Natural killer cell (primary cell): ENCODE measurements around the gene NAT14. TPM values are rescaled to one million over a fixed set of nuclear protein-coding genes. Genes with fewer than 3 reads are reported as not detected.

Experiments
- ATAC-seq, 3 donors: fragments of 150-1000 bp in 2 of 3; fragments of 200-7000 bp in 1 of 3; cut with Tn5 transposase; 1 replicate in 1 of 3; 2 replicates in 2 of 3; pipeline ENCODE4 v1.10.0; 2021; ENCODE audit warnings: mild to moderate bottlenecking in 2 of 3, moderate library complexity in 2 of 3
- DNase-seq, 2 donors: peaks; one replicate each; pipeline versions ENCODE4 v3.0.0 to v3.0.0-alpha.2; 2013 to 2021; ENCODE audit warnings: mixed read lengths in 1 of 2
- H3K27ac ChIP-seq: one replicate; pipeline ENCODE4 v1.5.1; 2013; ENCODE audit warnings: mild to moderate bottlenecking, low read length
- H3K27me3 ChIP-seq: one replicate; pipeline ENCODE4 v1.6.1; 2013; ENCODE audit warnings: low read length; ENCODE audit not compliant: control insufficient read depth, insufficient read depth
- H3K36me3 ChIP-seq: one replicate; pipeline ENCODE4 v1.6.1; 2013; ENCODE audit warnings: low read length; ENCODE audit not compliant: control insufficient read depth, insufficient read depth
- H3K4me1 ChIP-seq: one replicate; pipeline ENCODE4 v1.6.1; 2013; ENCODE audit warnings: low read length; ENCODE audit not compliant: control insufficient read depth, insufficient read depth
- H3K4me3 ChIP-seq: one replicate; pipeline ENCODE4 v1.5.1; 2013; ENCODE audit warnings: low read length
- H3K9me3 ChIP-seq: one replicate; pipeline ENCODE4 v1.6.1; 2013; ENCODE audit warnings: low read length; ENCODE audit not compliant: control insufficient read depth, insufficient read depth
- H3K27ac Mint-ChIP-seq, 2 donors: one replicate each; pipeline ENCODE4 v1.8.0; 2022; ENCODE audit warnings: mild to moderate bottlenecking in 2 of 2, mixed read lengths in 2 of 2, moderate library complexity in 1 of 2
- H3K27me3 Mint-ChIP-seq, 2 donors: one replicate each; pipeline ENCODE4 v1.8.0; 2022; ENCODE audit warnings: low read depth in 2 of 2, mixed read lengths in 2 of 2
- H3K36me3 Mint-ChIP-seq: one replicate; pipeline ENCODE4 v1.8.0; 2022; ENCODE audit warnings: mixed read lengths
- H3K4me1 Mint-ChIP-seq, 2 donors: one replicate each; pipeline ENCODE4 v1.8.0; 2022; ENCODE audit warnings: mixed read lengths in 2 of 2
- H3K4me3 Mint-ChIP-seq: one replicate; pipeline ENCODE4 v1.8.0; 2022; ENCODE audit warnings: mild to moderate bottlenecking, moderate library complexity, mixed read lengths
- H3K9me3 Mint-ChIP-seq, 2 donors: one replicate each; pipeline ENCODE4 v1.8.0; 2022; ENCODE audit warnings: mixed read lengths in 2 of 2
- WGBS: methylation state at CpG from one replicate; pipeline ENCODE4 v1.1.7; 2013; ENCODE audit warnings: missing lambda C conversion rate; ENCODE audit not compliant: insufficient coverage; 5-methylcytosine and 5-hydroxymethylcytosine counted together
- intact Hi-C: fragments of 100-400 bp; cut with micrococcal nuclease; formaldehyde crosslinking; loops from one replicate; pipeline ENCODE4 v1.14.2; 2022
- total RNA-seq, 4 donors: library from RNA; stranded (reverse); fragments of 120-200 nt in 1 of 4; gene quantifications; one replicate each; pipeline versions ENCODE4 v1.2.3 to v1.2.4, GENCODE V29; 2013 to 2022
- TF ChIP-seq, protein P1 (sequence below): fragments of 200-600 bp; IDR thresholded peaks from one replicate; pipeline ENCODE4 v1.8.0; 2022; ENCODE audit warnings: antibody characterized with exemption

The NAT14 gene
- total RNA-seq, 3 donors from 2014 or later (not counting 1 experiment from before 2014, with no cell fraction given): 8.7 to 12.5 (median 8.8) TPM

DNA sequence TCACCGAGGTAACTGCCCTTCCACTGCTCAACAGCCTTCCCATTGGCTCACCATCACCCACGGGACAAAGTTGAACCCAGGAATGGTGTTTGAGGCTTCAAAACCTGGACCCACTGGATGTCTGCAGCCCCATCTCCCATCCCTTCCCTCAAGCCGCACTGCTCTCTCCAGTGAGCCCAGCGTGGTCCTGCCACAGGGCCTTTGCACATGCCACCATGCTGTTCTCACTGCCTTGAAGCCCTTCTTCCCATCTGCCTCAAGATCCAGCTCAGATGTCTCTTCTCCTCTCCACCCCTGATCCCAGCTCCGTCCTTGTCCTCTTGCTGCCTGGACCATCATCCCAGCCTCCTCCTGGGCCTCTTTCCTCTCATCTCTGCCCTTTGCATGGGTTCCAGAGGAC, 45.9 kb upstream of the NAT14 start:
- peaks cover 48 to 53% of the 10 kb centered on the region in 2 donors for H3K27me3 Mint-ChIP-seq
- H3K9me3 Mint-ChIP-seq: no peaks in the 10 kb centered on the region
- H3K27ac Mint-ChIP-seq: no peak overlapping the region
- Histone ChIP-seq H3K4me1 (peaks cover 22% of the 10 kb centered on the region), H3K4me3 (no peak overlapping the region), H3K9me3 (no peaks in the 10 kb centered on the region), H3K27me3 (peaks cover 39% of the 10 kb centered on the region), H3K36me3 (no peaks in the 10 kb centered on the region), H3K27ac (no peak overlapping the region)
- no peak overlapping the region for H3K4me3 Mint-ChIP-seq
- peaks cover 8% of the 10 kb centered on the region for H3K36me3 Mint-ChIP-seq
- TF ChIP-seq, protein P1, sequence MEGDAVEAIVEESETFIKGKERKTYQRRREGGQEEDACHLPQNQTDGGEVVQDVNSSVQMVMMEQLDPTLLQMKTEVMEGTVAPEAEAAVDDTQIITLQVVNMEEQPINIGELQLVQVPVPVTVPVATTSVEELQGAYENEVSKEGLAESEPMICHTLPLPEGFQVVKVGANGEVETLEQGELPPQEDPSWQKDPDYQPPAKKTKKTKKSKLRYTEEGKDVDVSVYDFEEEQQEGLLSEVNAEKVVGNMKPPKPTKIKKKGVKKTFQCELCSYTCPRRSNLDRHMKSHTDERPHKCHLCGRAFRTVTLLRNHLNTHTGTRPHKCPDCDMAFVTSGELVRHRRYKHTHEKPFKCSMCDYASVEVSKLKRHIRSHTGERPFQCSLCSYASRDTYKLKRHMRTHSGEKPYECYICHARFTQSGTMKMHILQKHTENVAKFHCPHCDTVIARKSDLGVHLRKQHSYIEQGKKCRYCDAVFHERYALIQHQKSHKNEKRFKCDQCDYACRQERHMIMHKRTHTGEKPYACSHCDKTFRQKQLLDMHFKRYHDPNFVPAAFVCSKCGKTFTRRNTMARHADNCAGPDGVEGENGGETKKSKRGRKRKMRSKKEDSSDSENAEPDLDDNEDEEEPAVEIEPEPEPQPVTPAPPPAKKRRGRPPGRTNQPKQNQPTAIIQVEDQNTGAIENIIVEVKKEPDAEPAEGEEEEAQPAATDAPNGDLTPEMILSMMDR: no peak
- no peak for DNase-seq
- WGBS: 80% methylated on average over 5 of the region's 5 CpGs
- no peak for ATAC-seq
- intact Hi-C loops: no loop called here
- H3K4me1 Mint-ChIP-seq: peaks cover 11 to 31% of the 10 kb centered on the region in 2 donors

DNA sequence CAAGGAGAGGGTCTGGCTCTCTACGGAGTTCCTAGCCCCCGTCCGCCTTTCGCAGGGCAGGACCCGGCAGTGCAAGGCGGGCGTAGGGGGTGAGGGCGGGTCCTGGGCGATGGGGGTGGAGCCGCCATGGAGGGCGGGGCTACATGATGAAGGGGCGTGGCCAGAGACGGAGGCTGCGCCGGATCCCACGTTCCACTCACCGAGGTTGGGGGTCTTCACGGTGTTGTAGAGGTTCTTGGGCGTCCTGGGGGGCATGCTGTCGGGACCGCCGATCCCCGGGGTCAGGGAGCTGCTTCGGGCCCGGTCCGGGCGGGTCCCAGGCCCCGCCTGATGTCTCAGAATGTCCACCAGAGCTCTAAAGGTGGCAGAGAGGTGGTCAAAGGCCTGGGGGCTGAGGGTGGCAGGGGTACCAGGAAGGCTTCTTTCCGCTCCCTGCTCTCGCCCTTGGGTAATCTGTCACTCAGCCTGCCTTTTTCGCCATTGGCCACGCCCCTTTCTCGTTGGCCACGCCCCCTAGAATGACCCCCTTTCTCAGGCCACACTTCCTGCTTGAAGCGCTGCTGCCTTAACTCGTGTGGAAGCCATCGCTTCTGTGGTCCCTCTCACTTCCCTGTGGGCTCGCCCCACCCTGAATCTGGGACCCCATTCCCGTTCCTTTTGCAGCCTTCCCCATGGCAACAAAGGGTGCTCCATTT, 44.4 kb upstream of the NAT14 start:
- Histone ChIP-seq H3K27me3 (peaks cover 48% of the 10 kb centered on the region), H3K36me3 (no peaks in the 10 kb centered on the region), H3K27ac (no peak overlapping the region), H3K4me3 (no peak overlapping the region), H3K4me1 (peaks cover 22% of the 10 kb centered on the region), H3K9me3 (no peaks in the 10 kb centered on the region)
- Mint-ChIP-seq H3K36me3 (peaks cover 8% of the 10 kb centered on the region), H3K27me3 (peaks cover 59 to 64% of the 10 kb centered on the region in 2 donors), H3K4me1 (peaks cover 11 to 31% of the 10 kb centered on the region in 2 donors), H3K27ac (no peak overlapping the region), H3K4me3 (peak overlapping the region; percentile 25), H3K9me3 (no peaks in the 10 kb centered on the region)
- intact Hi-C loops: no loop called here
- ATAC-seq (peak; percentile 52 to 73 (median 66)), DNase-seq (peak in 1 of 2 donors; percentile 42)
- TF ChIP-seq, protein P1: no peak
- WGBS: 16% methylated on average over 39 of the region's 39 CpGs

DNA sequence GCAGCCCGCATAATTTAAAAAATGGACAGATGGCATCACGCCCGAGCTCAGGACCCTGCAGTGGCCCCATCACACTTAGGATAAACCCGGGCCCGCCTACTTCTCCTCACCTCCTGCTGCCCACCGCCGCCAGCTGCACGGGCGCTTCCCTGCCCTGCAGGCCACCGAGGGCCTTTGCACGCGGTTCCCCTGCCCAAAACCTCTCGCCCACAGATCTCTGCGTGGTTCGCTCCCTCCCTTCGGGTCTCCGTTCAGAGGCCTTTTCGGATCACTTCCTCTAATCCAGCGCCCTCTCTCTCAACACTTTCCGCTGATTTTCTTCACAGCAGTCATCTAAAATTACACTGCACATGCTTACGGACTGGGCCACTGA, 43.7 kb upstream of the NAT14 start:
- WGBS: 2% methylated on average over 21 of the region's 21 CpGs
- Histone ChIP-seq H3K36me3 (no peaks in the 10 kb centered on the region), H3K27ac (no peak overlapping the region), H3K27me3 (peaks cover 48% of the 10 kb centered on the region), H3K4me3 (no peak overlapping the region), H3K4me1 (peaks cover 22% of the 10 kb centered on the region), H3K9me3 (no peaks in the 10 kb centered on the region)
- TF ChIP-seq, protein P1: no peak
- ATAC-seq (no peak), DNase-seq (no peak)
- peaks cover 8% of the 10 kb centered on the region for H3K36me3 Mint-ChIP-seq
- H3K9me3 Mint-ChIP-seq: no peaks in the 10 kb centered on the region
- intact Hi-C loops: no loop called here
- no peak overlapping the region for H3K27ac Mint-ChIP-seq
- H3K4me1 Mint-ChIP-seq: peaks cover 11 to 31% of the 10 kb centered on the region in 2 donors
- peak overlapping the region; percentile 72 for H3K4me3 Mint-ChIP-seq
- peaks cover 63 to 64% of the 10 kb centered on the region in 2 donors for H3K27me3 Mint-ChIP-seq
